Tongue (tissue), 2 donors: Measurements from ENCODE around the gene NPM1. TPM values are rescaled to one million over a fixed set of nuclear protein-coding genes. Genes with fewer than 3 reads are reported as not detected.
"Not testable (repeated sequence)": the region's sequence is repeated elsewhere in the genome, so short reads cannot be mapped to it uniquely, and the experiment has no call there.

Experiments used
- DNase-seq: peaks from one replicate; pipeline ENCODE4 v3.0.0-alpha.2; 2015
- total RNA-seq: library from RNA; depleted of rRNA; stranded (reverse); fragments of >200 nt; gene quantifications from one replicate; pipeline ENCODE4 v1.2.3, GENCODE V29; 2014

NPM1 gene
- total RNA-seq, 1 donor from 2014 or later: 770 TPM

- no peak for DNase-seq
Observed at GRCh38 chr5:171413153-171413910, 25.7 kb downstream of the NPM1 start.

GRCh38 chr5:171413993-171414392, 26.3 kb downstream of the NPM1 start:
- not testable (repeated sequence) for DNase-seq

- peak; percentile 22 for DNase-seq
Observed at GRCh38 chr5:171415115-171415730, 27.6 kb downstream of the NPM1 start.

- DNase-seq: no peak
Observed at GRCh38 chr5:171416160-171417049, 28.8 kb downstream of the NPM1 start.

GRCh38 chr5:171418316-171418981, 30.8 kb downstream of the NPM1 start:
- DNase-seq: peak; percentile 93

GRCh38 chr5:171418982-171419687, 31.5 kb downstream of the NPM1 start, which contains the start of gene FGF18:
TSS of gene FGF18 (plus strand) at chr5:171419647. CDS start at chr5:171420200, 553 bp downstream.
- DNase-seq: peak; percentile 69

- peak; percentile 51 for DNase-seq
Observed at GRCh38 chr5:171419688-171420430, 32.2 kb downstream of the NPM1 start.

- peak; percentile 97 for DNase-seq
Observed at GRCh38 chr5:171420431-171421241, 33.0 kb downstream of the NPM1 start.

- no peak for DNase-seq
Observed at GRCh38 chr5:171421331-171422262, 33.9 kb downstream of the NPM1 start.

- no peak for DNase-seq
Observed at GRCh38 chr5:171422495-171422894, 34.8 kb downstream of the NPM1 start.

GRCh38 chr5:171422902-171423663, 35.4 kb downstream of the NPM1 start:
- DNase-seq: no peak

- no peak for DNase-seq
Observed at GRCh38 chr5:171424726-171425125, 37.1 kb downstream of the NPM1 start.

- no peak for DNase-seq
Observed at GRCh38 chr5:171425596-171426244, 38.1 kb downstream of the NPM1 start.

GRCh38 chr5:171426266-171426665, 38.6 kb downstream of the NPM1 start:
- DNase-seq: no peak

- no peak for DNase-seq
Observed at GRCh38 chr5:171426680-171427079, 39.0 kb downstream of the NPM1 start.

GRCh38 chr5:171427318-171428167, 39.9 kb downstream of the NPM1 start:
- no peak for DNase-seq
